Hepatocyte (in vitro differentiated cells): ENCODE results near the gene GRID2.

Experiments used
- EZH2 ChIP-seq: fragments of 200-600 bp; sonication (generic); IDR thresholded peaks from 2 replicates; pipeline ENCODE4 v1.6.1; 2016; ENCODE audit warnings: antibody characterized with exemption, mild to moderate bottlenecking, borderline replicate concordance
- TF ChIP-seq, protein P1 (sequence below): fragments of 200-600 bp; sonication (generic); IDR thresholded peaks from 2 replicates; pipeline ENCODE4 v1.5.1; 2016; ENCODE audit warnings: antibody characterized with exemption, mild to moderate bottlenecking; ENCODE audit not compliant: poor library complexity

DNA sequence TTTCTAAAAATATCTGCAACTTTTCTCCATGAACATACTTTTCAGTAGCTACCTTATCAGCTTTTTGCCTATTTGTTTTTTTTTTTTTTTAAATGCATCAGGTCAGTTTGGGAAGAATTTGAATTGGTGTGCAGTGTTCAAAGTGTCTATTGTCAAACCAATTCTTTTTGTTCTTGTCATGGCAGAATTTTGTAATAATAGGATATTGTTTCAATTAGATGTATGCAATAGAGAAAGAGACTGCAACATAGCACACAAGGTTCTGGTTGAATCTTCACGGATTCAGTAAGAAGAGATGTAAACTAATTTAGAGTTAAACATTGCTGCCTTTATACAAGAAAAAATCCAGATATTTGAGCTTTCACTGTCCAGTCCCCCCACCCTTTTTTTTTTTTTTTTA, 277.1 kb downstream of the GRID2 start:
- TF ChIP-seq, protein P1, sequence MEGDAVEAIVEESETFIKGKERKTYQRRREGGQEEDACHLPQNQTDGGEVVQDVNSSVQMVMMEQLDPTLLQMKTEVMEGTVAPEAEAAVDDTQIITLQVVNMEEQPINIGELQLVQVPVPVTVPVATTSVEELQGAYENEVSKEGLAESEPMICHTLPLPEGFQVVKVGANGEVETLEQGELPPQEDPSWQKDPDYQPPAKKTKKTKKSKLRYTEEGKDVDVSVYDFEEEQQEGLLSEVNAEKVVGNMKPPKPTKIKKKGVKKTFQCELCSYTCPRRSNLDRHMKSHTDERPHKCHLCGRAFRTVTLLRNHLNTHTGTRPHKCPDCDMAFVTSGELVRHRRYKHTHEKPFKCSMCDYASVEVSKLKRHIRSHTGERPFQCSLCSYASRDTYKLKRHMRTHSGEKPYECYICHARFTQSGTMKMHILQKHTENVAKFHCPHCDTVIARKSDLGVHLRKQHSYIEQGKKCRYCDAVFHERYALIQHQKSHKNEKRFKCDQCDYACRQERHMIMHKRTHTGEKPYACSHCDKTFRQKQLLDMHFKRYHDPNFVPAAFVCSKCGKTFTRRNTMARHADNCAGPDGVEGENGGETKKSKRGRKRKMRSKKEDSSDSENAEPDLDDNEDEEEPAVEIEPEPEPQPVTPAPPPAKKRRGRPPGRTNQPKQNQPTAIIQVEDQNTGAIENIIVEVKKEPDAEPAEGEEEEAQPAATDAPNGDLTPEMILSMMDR: no peak
- TF ChIP-seq EZH2: no peak
